GM19240 (cell line): ENCODE measurements around the gene URAD.

ENCODE experiments used
- DNase-seq: peaks from one replicate; pipeline ENCODE4 v3.0.0; 2011; ENCODE audit warnings: low spot score; ENCODE audit not compliant: insufficient read length

URAD gene

GRCh38 chr13:28000567-28000966, 12.1 kb upstream of the URAD start:
- no peak for DNase-seq

GRCh38 chr13:27997904-27998522, 9.5 kb upstream of the URAD start:
- DNase-seq = no peak

GRCh38 chr13:27991881-27992280, 3.4 kb upstream of the URAD start:
- no peak for DNase-seq

GRCh38 chr13:27985600-27985999, 2.9 kb downstream of the URAD start:
- no peak for DNase-seq

- no peak for DNase-seq
Observed at GRCh38 chr13:27982361-27982760, 6.1 kb downstream of the URAD start.

GRCh38 chr13:27981006-27981708, 7.3 kb downstream of the URAD start:
- no peak for DNase-seq

- DNase-seq = no peak
Observed at GRCh38 chr13:27980280-27980998, 8.1 kb downstream of the URAD start.

- no peak for DNase-seq
Observed at GRCh38 chr13:27979765-27980279, 8.7 kb downstream of the URAD start.

- DNase-seq = no peak
Observed at GRCh38 chr13:27979001-27979643, 9.4 kb downstream of the URAD start.

GRCh38 chr13:27978301-27978968, 10.1 kb downstream of the URAD start:
- DNase-seq = no peak

GRCh38 chr13:27977476-27978300, 10.8 kb downstream of the URAD start:
- DNase-seq = no peak

GRCh38 chr13:27976362-27977091, 12.0 kb downstream of the URAD start:
- DNase-seq = no peak

- no peak for DNase-seq
Observed at GRCh38 chr13:27975564-27976361, 12.7 kb downstream of the URAD start.

GRCh38 chr13:27973961-27974662, 14.4 kb downstream of the URAD start:
- DNase-seq = no peak

GRCh38 chr13:27973291-27973690, 15.2 kb downstream of the URAD start:
- DNase-seq = no peak

GRCh38 chr13:27972478-27972820, 16.0 kb downstream of the URAD start:
- DNase-seq = no peak

- DNase-seq = no peak
Observed at GRCh38 chr13:27971776-27972477, 16.6 kb downstream of the URAD start.

GRCh38 chr13:27971236-27971645, 17.3 kb downstream of the URAD start:
- no peak for DNase-seq
